HEK293 (cell line): ENCODE data around the gene SFN.

Source experiments
- CTCF ChIA-PET: fragments of 350-600 bp; formaldehyde crosslinking; extraction: SDS; loops from one replicate; lab custom pipeline; 2021; ENCODE audit warnings: antibody characterized with exemption; lab: Yijun Ruan, JAX
- POLR2A ChIA-PET: fragments of 300-600 bp; formaldehyde crosslinking; extraction: SDS; loops from one replicate; lab custom pipeline; 2020; ENCODE audit warnings: antibody characterized with exemption, inconsistent platforms; lab: Yijun Ruan, JAX
- H3K27ac ChIP-seq: fragments of 200-500 bp; sonication (Bioruptor generic); 2 replicates; pipeline ENCODE4 v1.5.1; 2014; ENCODE audit warnings: low read depth, low read length, control low read depth, inconsistent platforms; ENCODE audit errors: extremely low read depth
- H3K36me3 ChIP-seq, 2 experiments: fragments of 200-500 bp in 1 of 2; sonication (Bioruptor generic) in 1 of 2; 1 replicate in 1 of 2; 2 replicates in 1 of 2; pipeline ENCODE4 v1.5.1; 2014 to 2017; ENCODE audit warnings: inconsistent platforms in 2 of 2, low read length in 2 of 2; ENCODE audit not compliant: control insufficient read depth in 2 of 2, insufficient read depth in 1 of 2
- H3K4me1 ChIP-seq: fragments of 200-500 bp; sonication (Bioruptor generic); 2 replicates; pipeline ENCODE4 v1.5.1; 2014; ENCODE audit warnings: mild to moderate bottlenecking, low read length, inconsistent platforms; ENCODE audit not compliant: control insufficient read depth, insufficient read depth
- H3K4me3 ChIP-seq: 2 replicates; pipeline ENCODE4 v1.5.1; 2011; ENCODE audit warnings: low read depth, mild to moderate bottlenecking, control low read depth, low read length, moderate library complexity
- H3K9me3 ChIP-seq: fragments of 200-500 bp; sonication (Bioruptor generic); 2 replicates; pipeline ENCODE4 v1.5.1; 2014; ENCODE audit warnings: low read depth, low read length, inconsistent platforms; ENCODE audit not compliant: control insufficient read depth, insufficient read depth
- IKZF3 ChIP-seq: fragments of 450-650 bp; IDR thresholded peaks from 2 replicates; pipeline ENCODE4 v1.5.0; 2018; ENCODE audit warnings: missing biosample characterization, mild to moderate bottlenecking, missing genetic modification characterization, moderate library complexity
- PATZ1 ChIP-seq: fragments of 450-650 bp; formaldehyde crosslinking; IDR thresholded peaks from 2 replicates; pipeline ENCODE4 v1.5.1; 2016; ENCODE audit warnings: missing biosample characterization, missing genetic modification characterization
- PBX3 ChIP-seq: sonication (generic); formaldehyde crosslinking; IDR thresholded peaks from 2 replicates; pipeline ENCODE4 v1.8.1; 2022; ENCODE audit warnings: mild to moderate bottlenecking, moderate library complexity, missing genetic modification reagents
- PRDM6 ChIP-seq: fragments of 450-650 bp; formaldehyde crosslinking; IDR thresholded peaks from 2 replicates; pipeline ENCODE4 v1.5.1; 2017; ENCODE audit warnings: missing biosample characterization, missing genetic modification characterization
- ZBTB11 ChIP-seq: fragments of 450-650 bp; formaldehyde crosslinking; conservative IDR thresholded peaks from 2 replicates; pipeline ENCODE4 v1.5.1; 2016; ENCODE audit warnings: low read depth, missing biosample characterization, missing genetic modification characterization
- ZBTB17 ChIP-seq: fragments of 450-650 bp; formaldehyde crosslinking; IDR thresholded peaks from 2 replicates; pipeline ENCODE4 v1.5.1; 2016; ENCODE audit warnings: missing biosample characterization, missing genetic modification characterization
- ZNF133 ChIP-seq: fragments of 450-650 bp; formaldehyde crosslinking; IDR thresholded peaks from 2 replicates; pipeline ENCODE4 v1.5.1; 2016; ENCODE audit warnings: missing biosample characterization, missing genetic modification characterization
- ZNF660 ChIP-seq: fragments of 450-650 bp; IDR thresholded peaks from 2 replicates; pipeline ENCODE4 v1.5.1; 2018; ENCODE audit warnings: missing biosample characterization, mild to moderate bottlenecking, missing genetic modification characterization
- ZNF670 ChIP-seq: fragments of 450-650 bp; formaldehyde crosslinking; IDR thresholded peaks from 2 replicates; pipeline ENCODE4 v1.5.1; 2016; ENCODE audit warnings: missing biosample characterization, missing genetic modification characterization, low read depth
- ZNF768 ChIP-seq: fragments of 450-650 bp; formaldehyde crosslinking; IDR thresholded peaks from 2 replicates; pipeline ENCODE4 v1.5.1; 2018; ENCODE audit warnings: missing biosample characterization, mild to moderate bottlenecking, missing genetic modification characterization
- ZSCAN23 ChIP-seq: fragments of 450-650 bp; formaldehyde crosslinking; IDR thresholded peaks from 2 replicates; pipeline ENCODE4 v1.5.1; 2016; ENCODE audit warnings: missing biosample characterization, missing genetic modification characterization

The SFN gene

GRCh38 chr1:26858891-26859640, 3.9 kb upstream of the SFN start:
- no peak for TF ChIP-seq PATZ1 (tag by site-specific recombination)
- no peak for TF ChIP-seq IKZF3
- TF ChIP-seq ZNF133 (tag by site-specific recombination) = no peak
- TF ChIP-seq PBX3 = no peak
- TF ChIP-seq, all 188 proteins: peak for 0
- H3K4me1 ChIP-seq = 0 out of 2 replicates have a peak, but pooled peaks cover 2% of the 10 kb centered on the region
- H3K27ac ChIP-seq = no peak overlapping the region
- peaks cover 0 to 24% of the 10 kb centered on the region in 2 experiments; a peak in 1 of 3 replicates for H3K36me3 ChIP-seq
- ChIA-PET POLR2A (interaction anchor here (0.5 to 1.5 kb wide), 4 partner anchors 8 to 31 kb away, joined by 3 to 5 read pairs (median 3); partner anchors contain the start of gene GPN2), CTCF (interaction anchor here (0.6 to 2.6 kb wide), 7 partner anchors 11 to 257 kb away, joined by 3 to 11 read pairs (median 4); partner anchors contain the start of gene ZDHHC18)
- no peaks in the 10 kb centered on the region for H3K9me3 ChIP-seq
- H3K4me3 ChIP-seq = no peak overlapping the region

- TF ChIP-seq ZSCAN23 (tag by site-specific recombination) = no peak
- no peak for TF ChIP-seq PRDM6
- no peak for TF ChIP-seq ZNF660 (tag by site-specific recombination)
- TF ChIP-seq ZNF670 (tag by site-specific recombination) = no peak
- no peak for TF ChIP-seq ZBTB17 (tag by site-specific recombination)
- TF ChIP-seq ZNF768 (tag by site-specific recombination) = no peak
- no peak for TF ChIP-seq ZBTB11 (tag by site-specific recombination)
- no peaks in the 10 kb centered on the region for H3K9me3 ChIP-seq
- CTCF ChIA-PET = interaction anchor here (0.6 to 1.4 kb wide), 3 partner anchors 16 to 76 kb away, joined by 3 to 5 read pairs (median 4); no protein-coding TSS in a partner anchor
- peaks cover 0 to 2% of the 10 kb centered on the region in 2 experiments; a peak in 1 of 3 replicates for H3K36me3 ChIP-seq
- H3K4me3 ChIP-seq = no peak overlapping the region
- POLR2A ChIA-PET = no interaction called here
- H3K4me1 ChIP-seq = 0 out of 2 replicates have a peak, but pooled peaks cover 2% of the 10 kb centered on the region
- H3K27ac ChIP-seq = no peak overlapping the region
Measured at GRCh38 chr1:26861286-26861701, 1.7 kb upstream of the SFN start.
